Osteoblast (primary cell): ENCODE data around the gene MCM9. TPM values are rescaled to one million over a fixed set of nuclear protein-coding genes. Genes with fewer than 3 reads are reported as not detected.
A peak's percentile ranks its signal among the peaks of the same experiment; 100 is the strongest.
"Not testable (repeated sequence)": the region's sequence is repeated elsewhere in the genome, so short reads cannot be mapped to it uniquely, and the experiment has no call there.

Experiments used
- DNase-seq: peaks from one replicate; pipeline ENCODE4 v3.0.0; 2011; ENCODE audit warnings: low spot score, mixed read lengths; ENCODE audit not compliant: insufficient read length; ENCODE audit errors: missing footprints
- H2AFZ ChIP-seq: 2 replicates; pipeline ENCODE4 v1.6.0; 2011; ENCODE audit warnings: mild to moderate bottlenecking, low read length
- H3K27ac ChIP-seq: 2 replicates; pipeline ENCODE4 v1.5.1; 2011; ENCODE audit warnings: mild to moderate bottlenecking, low read depth, low read length, moderate library complexity
- H3K27me3 ChIP-seq: 2 replicates; pipeline ENCODE4 v1.6.0; 2012; ENCODE audit warnings: mild to moderate bottlenecking, control low read depth, inconsistent platforms, low read length, moderate library complexity; ENCODE audit not compliant: insufficient read depth
- H3K36me3 ChIP-seq: 2 replicates; pipeline ENCODE4 v1.5.1; 2011; ENCODE audit warnings: mild to moderate bottlenecking, low read length, control low read depth, moderate library complexity; ENCODE audit not compliant: insufficient read depth
- H3K4me1 ChIP-seq: 2 replicates; pipeline ENCODE4 v1.5.1; 2011; ENCODE audit warnings: mild to moderate bottlenecking, low read length, control low read depth, moderate library complexity; ENCODE audit not compliant: insufficient read depth
- H3K4me2 ChIP-seq: 2 replicates; pipeline ENCODE4 v1.6.0; 2011; ENCODE audit warnings: mild to moderate bottlenecking, low read length; ENCODE audit not compliant: insufficient read depth
- H3K4me3 ChIP-seq: fragments of 200-600 bp; sonication (generic); 3 replicates; pipeline ENCODE4 v1.5.1; 2012; ENCODE audit warnings: mild to moderate bottlenecking, low read length, inconsistent platforms; ENCODE audit not compliant: insufficient read depth
- H3K79me2 ChIP-seq: 2 replicates; pipeline ENCODE4 v1.6.0; 2012; ENCODE audit warnings: mild to moderate bottlenecking, low read length, control low read depth, inconsistent platforms; ENCODE audit not compliant: insufficient read depth
- H3K9me3 ChIP-seq: 2 replicates; pipeline ENCODE4 v1.5.1; 2011; ENCODE audit warnings: low read depth, low read length, control low read depth
- H4K20me1 ChIP-seq: 2 replicates; pipeline ENCODE4 v1.6.0; 2012; ENCODE audit warnings: mild to moderate bottlenecking, low read length, control low read depth; ENCODE audit not compliant: insufficient read depth
- CTCF ChIP-seq: IDR thresholded peaks from 2 replicates; pipeline ENCODE4 v1.5.1; 2011; ENCODE audit warnings: mild to moderate bottlenecking, low read depth, low read length, moderate library complexity; ENCODE audit errors: extremely low read depth
- total RNA-seq: library from RNA; depleted of rRNA; stranded (reverse); fragments of >200 nt; gene quantifications from 2 replicates; pipeline ENCODE4 v1.2.3, GENCODE V29; 2012

The MCM9 gene
- total RNA-seq, 1 donor = 15.2 TPM

DNA sequence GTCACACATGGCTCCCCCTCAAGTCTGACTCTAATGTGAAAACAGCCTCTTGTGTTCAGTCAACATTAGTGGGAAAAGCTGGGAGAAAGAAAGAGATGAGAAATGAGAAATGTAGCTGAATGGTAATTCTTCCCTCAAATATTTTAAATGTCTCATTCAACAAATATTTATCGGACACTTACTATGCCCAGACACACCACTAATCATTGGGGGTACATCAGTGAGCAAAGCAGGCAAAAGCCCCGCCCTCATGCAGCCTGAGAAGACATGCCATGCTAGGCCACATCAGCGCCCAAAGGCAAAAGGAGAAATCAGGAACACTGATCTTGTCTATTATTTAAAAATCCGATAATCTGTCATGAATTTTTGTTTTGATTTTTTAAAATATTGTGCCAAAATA is 130.9 kb downstream of the MCM9 start:
- Histone ChIP-seq H3K4me2 (no peak overlapping the region), H3K4me1 (peaks cover 3% of the 10 kb centered on the region), H3K9me3 (no peaks in the 10 kb centered on the region), H3K36me3 (no peaks in the 10 kb centered on the region), H4K20me1 (no peaks in the 10 kb centered on the region), H3K4me3 (no peak overlapping the region), H3K27ac (no peak overlapping the region), H3K27me3 (no peaks in the 10 kb centered on the region), H2AFZ (no peak overlapping the region), H3K79me2 (no peaks in the 10 kb centered on the region)
- no peak for DNase-seq
- TF ChIP-seq CTCF = no peak

- Histone ChIP-seq H3K4me2 (no peak overlapping the region), H3K79me2 (no peaks in the 10 kb centered on the region), H3K4me1 (peaks cover 3% of the 10 kb centered on the region), H3K9me3 (no peaks in the 10 kb centered on the region), H2AFZ (no peak overlapping the region), H3K27ac (no peak overlapping the region), H3K4me3 (no peak overlapping the region), H3K27me3 (no peaks in the 10 kb centered on the region), H3K36me3 (no peaks in the 10 kb centered on the region), H4K20me1 (no peaks in the 10 kb centered on the region)
- DNase-seq = no peak
- no peak for TF ChIP-seq CTCF
These were observed 133.7 kb downstream of the MCM9 start for GRCh38 chr6:118801257-118801656.

DNA sequence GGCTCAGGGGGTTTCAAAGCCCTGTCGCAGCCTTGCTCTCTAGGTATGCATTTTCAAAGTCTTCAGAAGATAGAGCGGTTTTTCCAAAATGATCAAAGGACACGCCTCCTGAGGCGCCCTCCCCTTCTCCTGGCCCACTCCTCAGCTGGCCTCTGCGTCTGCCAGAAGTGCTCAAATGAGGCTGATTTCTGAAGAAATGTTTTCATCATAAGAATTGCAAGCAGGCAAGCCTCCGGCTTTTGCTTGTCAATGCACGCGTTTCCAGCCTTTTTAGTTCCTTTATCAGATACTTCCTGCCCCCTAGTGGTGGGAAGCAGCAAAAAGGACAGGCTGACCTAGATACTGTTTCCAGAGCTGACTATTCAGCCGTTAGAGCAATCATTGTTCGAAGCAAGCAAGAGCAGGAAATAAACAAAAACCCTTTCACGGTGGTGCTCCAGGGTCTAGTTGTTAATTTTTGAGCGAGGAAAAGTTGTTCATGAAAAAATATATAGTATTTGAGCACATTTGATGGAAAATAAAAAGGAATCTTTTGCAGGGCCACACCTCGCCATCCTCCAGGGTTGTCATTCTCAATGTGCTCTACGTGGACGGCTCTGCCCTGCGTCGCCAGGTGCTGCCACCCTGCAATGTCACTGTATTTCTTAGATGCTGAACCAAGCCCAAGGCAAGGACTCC is 134.4 kb downstream of the MCM9 start:
- peak; percentile 89 for DNase-seq
- Histone ChIP-seq H3K4me2 (peak overlapping the region; percentile 78), H3K27ac (no peak overlapping the region), H3K4me1 (peaks cover 3% of the 10 kb centered on the region), H2AFZ (peak overlapping the region; percentile 77), H4K20me1 (no peaks in the 10 kb centered on the region), H3K79me2 (no peaks in the 10 kb centered on the region), H3K9me3 (no peaks in the 10 kb centered on the region), H3K27me3 (no peaks in the 10 kb centered on the region), H3K4me3 (peak overlapping the region; percentile 52), H3K36me3 (no peaks in the 10 kb centered on the region)
- peak; percentile 97 for TF ChIP-seq CTCF

GRCh38 chr6:118799826-118800225 is 135.1 kb downstream of the MCM9 start:
- H3K4me2 ChIP-seq = peak overlapping the region; percentile 78
- peaks cover 3% of the 10 kb centered on the region for H3K4me1 ChIP-seq
- H3K36me3 ChIP-seq = no peaks in the 10 kb centered on the region
- H4K20me1 ChIP-seq = no peaks in the 10 kb centered on the region
- no peak overlapping the region for H3K4me3 ChIP-seq
- no peak overlapping the region for H2AFZ ChIP-seq
- no peaks in the 10 kb centered on the region for H3K27me3 ChIP-seq
- no peaks in the 10 kb centered on the region for H3K79me2 ChIP-seq
- no peak for TF ChIP-seq CTCF
- DNase-seq = no peak
- H3K9me3 ChIP-seq = no peaks in the 10 kb centered on the region
- H3K27ac ChIP-seq = no peak overlapping the region

GRCh38 chr6:118796548-118796947 is 138.4 kb downstream of the MCM9 start:
- not testable (repeated sequence) for H2AFZ ChIP-seq, DNase-seq, H3K79me2 ChIP-seq, H3K4me2 ChIP-seq, H3K4me1 ChIP-seq, H3K27ac ChIP-seq, H3K9me3 ChIP-seq, H4K20me1 ChIP-seq, H3K27me3 ChIP-seq, H3K36me3 ChIP-seq, H3K4me3 ChIP-seq
